Liver (tissue), 9 donors: ENCODE results near the gene VWA3B. TPM values are rescaled to one million over a fixed set of nuclear protein-coding genes. Genes with fewer than 3 reads are reported as not detected.
"Not testable (repeated sequence)": the region's sequence is repeated elsewhere in the genome, so short reads cannot be mapped to it uniquely, and the experiment has no call there.

Experiments used
- DNase-seq: peaks from one replicate; pipeline ENCODE4 v3.0.0-alpha.2; 2017; ENCODE audit warnings: low spot score
- H3K27ac ChIP-seq, 2 donors: one replicate each; pipeline ENCODE4 v1.7.0; 2013; ENCODE audit warnings: inconsistent platforms in 2 of 2, low read length in 2 of 2, control low read depth in 1 of 2, low read depth in 1 of 2, mild to moderate bottlenecking in 1 of 2
- H3K27me3 ChIP-seq, 4 donors: one replicate each; pipeline versions ENCODE4 v1.6.1 to v1.7.0; 2013; ENCODE audit warnings: low read length in 3 of 4, inconsistent platforms in 1 of 4, mild to moderate bottlenecking in 1 of 4, moderate library complexity in 1 of 4; ENCODE audit not compliant: control insufficient read depth in 4 of 4, insufficient read depth in 4 of 4
- H3K36me3 ChIP-seq, 4 donors: one replicate each; pipeline versions ENCODE4 v1.6.1 to v1.7.0; 2013; ENCODE audit warnings: low read length in 3 of 4, mild to moderate bottlenecking in 3 of 4, low read depth in 1 of 4, moderate library complexity in 1 of 4; ENCODE audit not compliant: control insufficient read depth in 4 of 4, insufficient read depth in 3 of 4
- H3K4me1 ChIP-seq, 4 donors: one replicate each; pipeline versions ENCODE4 v1.6.1 to v1.7.0; 2013; ENCODE audit warnings: low read length in 3 of 4, mild to moderate bottlenecking in 3 of 4, moderate library complexity in 1 of 4; ENCODE audit not compliant: control insufficient read depth in 4 of 4, insufficient read depth in 4 of 4
- H3K4me3 ChIP-seq, 3 donors: one replicate each; pipeline versions ENCODE4 v1.6.1 to v1.7.0; 2013; ENCODE audit warnings: low read length in 3 of 3, control low read depth in 1 of 3, low read depth in 1 of 3, mild to moderate bottlenecking in 1 of 3
- H3K9ac ChIP-seq, 2 donors: one replicate each; pipeline ENCODE4 v1.7.0; 2013; ENCODE audit warnings: low read length in 2 of 2, mild to moderate bottlenecking in 2 of 2, moderate library complexity in 2 of 2, control low read depth in 1 of 2, low read depth in 1 of 2
- H3K9me3 ChIP-seq, 4 donors: one replicate each; pipeline versions ENCODE4 v1.6.1 to v1.7.0; 2013; ENCODE audit warnings: low read length in 3 of 4; ENCODE audit not compliant: control insufficient read depth in 4 of 4
- ATF3 ChIP-seq: IDR thresholded peaks from 2 replicates; pipeline ENCODE4 v1.6.1; 2016; ENCODE audit warnings: antibody characterized with exemption
- CTCF ChIP-seq: fragments of 150-350 bp; IDR thresholded peaks from 2 replicates; pipeline ENCODE4 v1.5.1; 2017; ENCODE audit warnings: improper control_type of control experiment, low read depth, low read length; ENCODE audit not compliant: missing input control
- EGR1 ChIP-seq, 2 donors: IDR thresholded peaks; 2 replicates each; pipeline ENCODE4 v1.6.1; 2016 to 2018; ENCODE audit warnings: antibody characterized with exemption in 2 of 2, low read depth in 2 of 2
- FOXA1 ChIP-seq: IDR thresholded peaks from 2 replicates; pipeline ENCODE4 v1.6.1; 2016; ENCODE audit warnings: antibody characterized with exemption
- FOXA2 ChIP-seq: IDR thresholded peaks from 2 replicates; pipeline ENCODE4 v1.6.1; 2016; ENCODE audit warnings: antibody characterized with exemption
- GABPA ChIP-seq, 2 donors: IDR thresholded peaks in 1 of 2; conservative IDR thresholded peaks in 1 of 2; 2 replicates each; pipeline ENCODE4 v1.6.1; 2016; ENCODE audit warnings: antibody characterized with exemption in 2 of 2, mild to moderate bottlenecking in 1 of 2, moderate library complexity in 1 of 2
- HNF4A ChIP-seq, 2 donors: conservative IDR thresholded peaks; 2 replicates each; pipeline ENCODE4 v1.6.1; 2016; ENCODE audit warnings: antibody characterized with exemption in 2 of 2, mild to moderate bottlenecking in 2 of 2
- HNF4G ChIP-seq: IDR thresholded peaks from 2 replicates; pipeline ENCODE4 v1.6.1; 2016; ENCODE audit warnings: antibody characterized with exemption
- JUND ChIP-seq, 2 donors: IDR thresholded peaks; 2 replicates each; pipeline ENCODE4 v1.6.1; 2016; ENCODE audit warnings: antibody characterized with exemption in 2 of 2
- MAX ChIP-seq: IDR thresholded peaks from 2 replicates; pipeline ENCODE4 v1.6.1; 2016; ENCODE audit warnings: antibody characterized with exemption
- NR2F2 ChIP-seq: IDR thresholded peaks from 2 replicates; pipeline ENCODE4 v1.6.1; 2016; ENCODE audit warnings: antibody characterized with exemption
- RAD21 ChIP-seq, 2 donors: IDR thresholded peaks; 2 replicates each; pipeline ENCODE4 v1.6.1; 2016; ENCODE audit warnings: antibody characterized with exemption in 2 of 2, mild to moderate bottlenecking in 2 of 2
- REST ChIP-seq: IDR thresholded peaks from 2 replicates; pipeline ENCODE4 v1.6.1; 2016; ENCODE audit warnings: antibody characterized with exemption, mild to moderate bottlenecking
- SP1 ChIP-seq: IDR thresholded peaks from 2 replicates; pipeline ENCODE4 v1.6.1; 2018; ENCODE audit warnings: antibody characterized with exemption, mild to moderate bottlenecking
- TAF1 ChIP-seq: conservative IDR thresholded peaks from 2 replicates; pipeline ENCODE4 v1.6.1; 2016; ENCODE audit warnings: antibody characterized with exemption, mild to moderate bottlenecking
- YY1 ChIP-seq: IDR thresholded peaks from 2 replicates; pipeline ENCODE4 v1.6.1; 2016; ENCODE audit warnings: antibody characterized with exemption, mild to moderate bottlenecking
- ZBTB33 ChIP-seq: IDR thresholded peaks from 2 replicates; pipeline ENCODE4 v1.6.1; 2016; ENCODE audit warnings: antibody characterized with exemption
- WGBS: extraction: QIAGEN DNeasy Blood & Tissue Kit; methylation state at CpG from one replicate; pipeline ENCODE4 v1.1.7; 2013; 5-methylcytosine and 5-hydroxymethylcytosine counted together
- polyA plus RNA-seq, 2 donors: library from polyadenylated mRNA; stranded (reverse) in 1 of 2; unstranded in 1 of 2; fragments of 200-250 nt in 1 of 2; fragments of >200 nt in 1 of 2; fragmentation: Nextera tagmentation in 1 of 2; extraction: Ambion mirVana in 1 of 2; gene quantifications; one replicate each; pipeline versions ENCODE4 v1.2.1 to v1.2.3, GENCODE V29; 2013 to 2015
- total RNA-seq, 2 donors: library from RNA; depleted of rRNA; stranded (reverse); fragments of >200 nt; gene quantifications; one replicate each; pipeline ENCODE4 v1.2.3, GENCODE V29; 2014
- donor health status: healthy.
- donor health status: healthy.
- donor health status: healthy.
- donor health status: healthy.
- donor health status: healthy.

VWA3B gene
- total and polyA plus RNA-seq, 4 donors, result 0.08 TPM; not detected in 3

- H3K36me3 ChIP-seq, result no peaks in the 10 kb centered on the region
- H3K27ac ChIP-seq, result no peak overlapping the region
- no peak overlapping the region for H3K4me3 ChIP-seq
- DNase-seq, result no peak
- no peak overlapping the region for H3K9ac ChIP-seq
- H3K9me3 ChIP-seq, result peaks cover 7 to 14% (median 9%) of the 10 kb centered on the region in 4 donors
- no peaks in the 10 kb centered on the region for H3K27me3 ChIP-seq
- H3K4me1 ChIP-seq, result no peaks in the 10 kb centered on the region
- 45% methylated on average over 3 of the region's 3 CpGs for WGBS
- TF ChIP-seq JUND (IDR thresholded peaks at IDR 0.05) (no peak), GABPA (IDR thresholded peaks at IDR 0.05 in 1 of 2, conservative IDR thresholded peaks at IDR 0.05 in 1 of 2) (no peak), CTCF (no peak), NR2F2 (no peak), HNF4G (no peak), FOXA1 (no peak), MAX (no peak), ZBTB33 (no peak), SP1 (no peak), YY1 (no peak), RAD21 (IDR thresholded peaks at IDR 0.05) (no peak), ATF3 (no peak), TAF1 (no peak), FOXA2 (no peak), HNF4A (conservative IDR thresholded peaks at IDR 0.05) (no peak), EGR1 (IDR thresholded peaks at IDR 0.05; ENCODE audit: low read depth in 2 of 2) (no peak), REST (no peak)
These were observed 230.2 kb downstream of the VWA3B start for GRCh38 chr2:98317214-98317613.

- H3K27me3 ChIP-seq, DNase-seq, H3K9ac ChIP-seq, H3K36me3 ChIP-seq, H3K4me1 ChIP-seq, H3K4me3 ChIP-seq, H3K27ac ChIP-seq: not testable (repeated sequence)
- H3K9me3 ChIP-seq, result peaks cover 7 to 23% (median 9%) of the 10 kb centered on the region in 4 donors
- WGBS, result 93% methylated on average over 3 of the region's 3 CpGs
These were observed 233.2 kb downstream of the VWA3B start for GRCh38 chr2:98320171-98320570.
